NCI-H1694 treated with DMSO at 0.1 percent for 48 hours (cell line): ENCODE data around the gene FCER1G.
"Not testable (repeated sequence)": the region's sequence is repeated elsewhere in the genome, so short reads cannot be mapped to it uniquely, and the experiment has no call there.

Source experiments
- DNase-seq: peaks from one replicate; lab custom pipeline; 2025; lab: John Stamatoyannopoulos, UW

The FCER1G gene

DNA sequence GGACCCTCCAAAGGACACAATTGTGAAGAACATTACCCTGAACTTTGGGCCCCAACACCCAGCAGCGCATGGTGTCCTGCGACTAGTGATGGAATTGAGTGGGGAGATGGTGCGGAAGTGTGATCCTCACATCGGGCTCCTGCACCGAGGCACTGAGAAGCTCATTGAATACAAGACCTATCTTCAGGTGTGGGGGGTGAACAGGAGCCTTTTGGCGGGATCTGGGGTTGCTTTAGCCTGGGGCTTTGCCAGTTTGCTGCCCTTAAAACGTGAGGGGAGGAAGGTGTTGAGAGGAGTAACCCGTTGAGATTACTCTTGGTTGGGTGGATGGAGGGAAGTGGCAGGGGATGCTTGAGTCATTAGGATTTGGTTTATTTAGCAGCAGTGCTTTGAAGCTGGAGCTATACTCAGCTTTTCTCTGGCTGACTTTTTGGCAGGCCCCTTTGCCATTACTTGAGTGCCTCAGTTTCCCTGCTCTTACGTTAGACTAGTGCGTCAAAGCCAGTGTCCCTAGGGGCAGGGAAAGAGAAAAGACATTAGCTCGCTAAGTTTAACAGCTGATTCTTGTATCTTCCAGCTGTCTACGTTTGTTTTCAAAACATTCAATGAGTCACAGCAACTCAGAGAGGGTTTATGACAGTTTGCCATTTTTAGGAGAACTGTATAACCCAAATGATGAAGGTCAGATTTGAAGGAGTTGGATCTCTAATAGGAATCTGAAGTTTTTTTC, 8.5 kb upstream of the FCER1G start:
- no peak for DNase-seq

DNA sequence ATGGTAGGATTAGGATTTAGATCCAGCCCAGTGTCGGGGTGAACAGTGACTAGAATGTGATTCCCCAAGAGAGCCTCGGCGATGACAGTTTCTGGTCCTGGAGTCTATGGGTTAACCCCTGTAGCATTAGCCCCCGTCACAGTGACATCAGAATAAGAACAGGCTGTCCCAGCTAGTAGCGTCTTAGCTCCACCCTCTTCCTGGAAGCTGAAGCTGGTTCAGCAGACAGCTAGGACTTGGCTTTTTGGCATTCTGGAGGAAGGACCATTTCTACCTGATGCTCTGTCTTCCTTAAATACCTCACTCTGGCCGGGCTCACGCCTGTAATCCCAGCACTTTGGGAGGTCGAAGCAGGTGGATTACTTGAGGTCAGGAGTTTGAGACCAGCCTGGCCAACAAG, 7.9 kb upstream of the FCER1G start:
- no peak for DNase-seq

DNA sequence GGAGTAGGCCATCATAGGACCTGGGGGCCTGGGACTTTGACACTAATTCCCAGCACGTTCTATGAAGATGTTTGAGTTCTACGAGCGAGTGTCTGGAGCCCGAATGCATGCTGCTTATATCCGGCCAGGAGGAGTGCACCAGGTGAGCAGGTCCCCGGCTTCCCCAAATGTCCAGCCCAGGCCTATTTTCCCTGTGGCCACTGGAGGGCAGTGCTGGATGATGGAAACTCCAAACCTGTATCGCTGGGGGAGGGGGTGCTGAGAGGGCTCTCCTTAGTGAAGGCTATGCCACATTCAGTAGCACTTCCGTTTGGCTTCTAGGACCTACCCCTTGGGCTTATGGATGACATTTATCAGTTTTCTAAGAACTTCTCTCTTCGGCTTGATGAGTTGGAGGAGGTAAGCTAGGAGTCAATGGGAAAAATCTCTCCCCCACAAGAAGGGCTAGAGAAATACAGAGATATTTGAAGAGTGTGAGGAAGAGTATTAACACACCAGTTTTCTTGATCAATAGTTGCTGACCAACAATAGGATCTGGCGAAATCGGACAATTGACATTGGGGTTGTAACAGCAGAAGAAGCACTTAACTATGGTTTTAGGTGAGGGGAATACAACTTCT, 5.2 kb upstream of the FCER1G start:
- DNase-seq: peak; percentile 45

GRCh38 chr1:161214369-161214768, 726 bp upstream of the FCER1G start:
- no peak for DNase-seq

DNA sequence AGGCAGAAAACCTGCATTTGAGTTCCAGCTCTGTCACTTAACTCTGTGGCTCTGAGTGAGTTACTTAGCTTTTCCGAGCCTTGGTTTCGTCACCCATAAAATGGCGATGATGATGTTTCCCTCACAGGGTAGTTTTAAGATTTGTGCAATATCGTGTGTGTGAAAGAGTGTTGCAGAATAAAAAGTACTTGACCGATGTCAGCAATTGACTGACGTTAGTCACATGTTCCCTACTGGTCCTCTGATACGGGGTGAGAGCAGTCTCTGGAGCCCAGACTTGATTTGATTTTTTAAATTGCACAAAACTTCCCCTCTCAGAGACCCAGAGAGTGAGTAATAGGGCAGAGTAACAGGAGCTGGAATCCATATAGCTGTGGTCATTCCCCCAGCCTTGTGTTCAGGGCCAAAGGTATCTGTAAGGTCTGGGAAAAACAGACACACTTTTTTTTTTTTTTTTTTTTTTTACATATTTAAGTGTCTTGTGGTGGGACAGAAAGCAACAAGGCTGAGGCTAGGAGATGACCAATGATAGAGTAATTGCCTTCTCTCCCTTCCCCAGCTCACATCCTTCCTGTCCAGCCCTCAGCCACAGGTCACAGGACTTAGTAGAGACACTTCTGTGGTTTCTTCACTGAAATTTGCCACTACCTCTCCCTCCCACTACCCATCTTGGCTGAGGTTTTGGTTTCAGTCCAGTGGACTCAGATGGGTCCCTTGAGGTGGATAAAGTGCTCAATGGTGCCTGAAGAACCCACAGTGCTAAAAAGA, 2.0 kb downstream of the FCER1G start:
- no peak for DNase-seq

- no peak for DNase-seq
These were observed 2.7 kb downstream of the FCER1G start for GRCh38 chr1:161217831-161218230.

DNA sequence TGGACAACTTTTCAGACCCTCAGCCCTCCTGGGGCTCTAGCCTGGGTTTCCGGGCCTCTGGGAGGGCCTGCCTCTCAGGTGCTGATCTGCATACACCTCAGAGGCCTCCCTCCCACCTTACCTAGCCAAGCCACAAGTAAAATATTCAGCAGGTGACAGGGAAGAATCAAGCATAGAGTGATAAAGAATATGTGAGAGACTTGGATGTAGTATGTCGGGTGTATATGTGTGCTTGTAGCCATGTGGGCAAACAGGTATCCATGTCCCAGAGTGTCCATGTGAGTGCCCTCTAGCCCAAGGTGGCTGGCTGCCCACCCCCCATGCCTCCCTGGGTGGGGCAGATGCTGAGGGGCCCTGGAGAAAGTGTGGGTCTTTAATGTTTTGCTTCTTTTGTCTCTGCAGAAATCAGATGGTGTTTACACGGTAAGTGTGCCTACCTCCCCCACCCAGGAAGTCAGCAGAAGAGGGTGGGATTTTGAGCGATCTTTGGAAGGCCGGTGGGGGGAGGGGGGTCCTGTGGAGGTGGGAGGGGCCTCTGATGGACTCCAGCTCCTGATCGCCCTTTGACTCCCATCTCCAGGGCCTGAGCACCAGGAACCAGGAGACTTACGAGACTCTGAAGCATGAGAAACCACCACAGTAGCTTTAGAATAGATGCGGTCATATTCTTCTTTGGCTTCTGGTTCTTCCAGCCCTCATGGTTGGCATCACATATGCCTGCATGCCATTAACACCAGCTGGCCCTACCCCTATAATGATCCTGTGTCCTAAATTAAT, 3.4 kb downstream of the FCER1G start:
- no peak for DNase-seq

GRCh38 chr1:161219078-161219892, 4.2 kb downstream of the FCER1G start:
- DNase-seq: no peak

- DNase-seq: no peak
These were observed 4.9 kb downstream of the FCER1G start for GRCh38 chr1:161220002-161220401.

GRCh38 chr1:161222175-161223019, 7.3 kb downstream of the FCER1G start:
- no peak for DNase-seq

DNA sequence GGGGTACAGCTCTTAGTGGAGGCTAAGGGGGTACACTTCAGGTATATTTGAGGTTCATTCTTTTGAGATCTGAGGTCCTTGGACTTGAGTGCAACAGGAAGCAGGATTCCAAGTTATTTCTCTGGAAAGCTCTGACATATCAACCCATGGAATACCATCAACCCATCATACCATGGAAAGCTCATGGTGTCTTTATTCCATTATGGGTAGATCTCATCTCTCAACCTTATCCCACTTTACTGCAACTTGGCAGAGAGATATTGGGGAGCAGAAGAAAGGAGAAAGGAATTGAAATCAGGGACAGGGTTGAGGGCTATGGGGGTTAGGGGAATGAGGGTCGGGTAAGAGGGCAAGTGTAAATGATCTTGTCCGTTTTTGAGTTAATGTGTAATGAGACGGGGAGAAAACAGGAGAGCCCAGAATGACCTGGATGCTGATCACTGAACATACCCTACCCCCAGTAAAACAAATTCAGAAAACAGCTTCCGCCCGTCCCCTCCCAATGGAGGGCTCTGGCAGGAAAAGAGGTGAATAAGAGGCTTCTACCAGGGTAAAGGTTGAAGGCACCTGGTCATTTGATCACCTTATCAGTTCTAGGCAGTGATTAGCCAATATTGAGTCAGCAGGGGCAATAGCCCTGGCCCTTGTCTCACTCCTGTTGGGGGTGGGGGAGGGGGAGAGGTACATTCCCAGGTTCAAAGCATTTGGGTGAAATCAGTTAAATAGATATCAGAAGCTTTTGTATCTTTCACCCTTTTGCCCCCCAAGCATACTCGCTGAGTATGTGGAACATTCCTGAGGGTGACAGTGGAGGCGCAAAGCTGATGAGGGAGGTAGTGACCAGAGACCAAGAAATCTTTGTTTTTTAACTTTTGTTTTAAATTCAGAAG, 9.0 kb downstream of the FCER1G start:
- DNase-seq: no peak

DNA sequence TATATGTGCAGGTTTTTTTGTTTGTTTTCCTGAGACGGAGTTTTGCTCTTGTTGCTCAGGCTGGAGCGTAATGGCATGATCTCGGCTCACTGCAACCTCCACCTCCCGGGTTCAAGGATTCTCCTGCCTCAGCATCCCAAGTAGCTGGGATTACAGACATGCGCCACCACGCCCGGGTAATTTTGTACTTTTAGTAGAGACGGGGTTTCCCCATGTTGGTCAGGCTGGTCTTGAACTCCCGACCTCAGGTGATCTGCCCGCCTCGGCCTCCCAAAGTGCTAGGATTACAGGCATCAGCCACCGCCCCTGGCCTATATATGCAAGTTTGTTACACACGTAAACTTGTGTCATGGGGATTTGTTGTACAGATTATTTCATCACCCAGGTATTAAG, 9.6 kb downstream of the FCER1G start:
- not testable (repeated sequence) for DNase-seq

DNA sequence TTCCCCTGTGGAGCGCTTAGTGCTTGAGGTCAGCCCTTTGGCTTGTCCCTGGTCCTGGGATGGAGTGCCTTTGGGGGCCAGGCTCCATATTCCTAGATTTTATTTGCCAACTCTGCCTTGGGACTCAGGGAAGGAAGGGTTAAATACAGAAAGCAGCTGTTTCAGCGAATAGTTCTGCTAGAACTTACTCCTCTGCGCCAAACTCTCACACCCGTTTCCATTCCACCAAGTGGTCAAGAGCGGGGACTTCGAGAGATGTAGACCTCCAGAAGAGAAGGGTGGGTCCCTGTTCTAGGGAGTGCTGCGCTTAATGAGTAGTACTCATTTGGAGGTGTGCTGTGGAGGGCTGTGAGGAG, 10.1 kb downstream of the FCER1G start:
- DNase-seq: no peak

DNA sequence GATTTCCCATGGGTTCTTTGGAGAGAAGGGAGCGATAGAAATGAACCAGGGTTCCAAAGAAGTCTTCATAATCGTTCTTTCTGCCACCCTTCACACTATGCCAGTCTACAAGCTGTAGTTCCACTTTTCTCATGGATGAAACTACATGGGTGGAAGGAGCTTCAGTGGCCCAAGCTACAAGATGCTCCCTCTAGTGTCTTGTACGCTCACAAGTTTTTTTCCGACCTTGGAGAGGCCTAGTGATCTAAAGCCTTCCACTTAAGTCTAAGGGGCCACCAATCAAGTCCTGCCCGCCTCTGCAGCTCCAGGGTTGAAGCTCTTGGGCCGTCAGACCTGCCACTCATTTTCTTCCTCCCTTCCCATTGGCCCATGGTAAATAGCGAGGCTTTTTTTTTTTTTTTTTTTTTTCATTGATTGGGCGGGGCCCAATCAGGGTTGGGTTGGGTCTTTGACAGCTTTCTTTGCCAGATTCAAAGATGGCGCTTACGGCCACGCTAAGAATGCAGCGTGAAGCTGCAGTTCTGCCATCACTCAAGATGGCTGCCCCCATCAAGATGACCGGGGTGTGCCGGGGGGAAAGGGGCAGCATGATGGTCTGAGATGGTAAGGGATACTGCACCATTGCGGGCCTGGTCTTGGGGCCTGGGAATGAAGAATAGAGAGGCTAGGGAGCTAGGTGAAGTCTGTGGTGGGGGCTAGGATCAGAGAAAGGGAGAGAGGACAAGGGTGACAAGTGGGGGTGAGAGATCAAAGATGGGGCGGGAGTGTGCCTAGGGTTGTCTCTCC, 10.6 kb downstream of the FCER1G start, which contains the start of gene TOMM40L:
TOMM40L (plus strand) TSS at position 527 of the 786 bp plus-strand sequence. CDS start 430 bp downstream, outside the sequence.
- DNase-seq: peak; percentile 98

DNA sequence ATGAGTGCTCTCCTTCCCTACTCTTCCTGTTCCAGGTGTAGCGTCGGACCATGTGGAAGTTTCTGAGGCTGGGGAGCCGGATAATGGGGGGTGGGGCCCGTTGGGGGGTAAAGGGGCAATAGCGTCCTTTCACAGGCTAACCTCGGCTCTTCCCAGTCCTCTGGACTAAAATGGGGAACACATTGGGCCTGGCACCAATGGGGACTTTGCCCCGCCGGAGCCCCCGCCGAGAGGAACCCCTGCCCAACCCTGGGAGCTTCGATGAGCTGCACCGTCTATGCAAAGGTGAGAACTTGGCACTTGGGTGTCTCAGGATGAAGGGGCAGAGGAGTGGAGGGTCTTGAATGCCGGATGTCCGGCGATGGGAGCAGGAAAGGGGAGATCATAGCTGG, 11.2 kb downstream of the FCER1G start:
- peak; percentile 38 for DNase-seq

DNA sequence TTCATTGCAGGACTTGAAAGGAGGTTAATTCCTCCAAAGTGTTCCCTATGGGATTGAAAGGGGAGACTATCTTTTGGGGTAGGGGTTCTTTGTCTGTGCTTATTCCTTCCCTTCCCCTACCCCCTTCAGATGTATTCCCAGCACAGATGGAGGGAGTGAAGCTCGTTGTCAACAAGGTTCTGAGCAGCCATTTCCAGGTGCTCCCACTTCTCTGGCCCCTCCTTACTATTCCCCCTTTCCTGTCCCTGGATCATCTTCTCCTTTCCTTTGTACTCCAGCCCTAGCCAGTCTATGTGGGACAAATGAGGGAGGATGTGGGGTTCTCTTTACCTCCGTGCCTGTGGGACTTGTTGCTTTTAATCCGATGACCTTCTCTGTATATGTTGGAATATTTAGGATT, 11.7 kb downstream of the FCER1G start:
- DNase-seq: no peak

- DNase-seq: peak; percentile 85
These were observed 12.2 kb downstream of the FCER1G start for GRCh38 chr1:161227196-161227871.

GRCh38 chr1:161228032-161228431, 12.9 kb downstream of the FCER1G start:
- no peak for DNase-seq
